GM19397 (cell line): Measurements from ENCODE around the gene EME1.
"Not testable (repeated sequence)": the region's sequence is repeated elsewhere in the genome, so short reads cannot be mapped to it uniquely, and the experiment has no call there.

ENCODE experiments used
- ATAC-seq: cut with Tn5 transposase; IDR thresholded peaks from one replicate; pipeline ENCODE4 v1.9.1; 2021; ENCODE audit warnings: mild to moderate bottlenecking, moderate library complexity; ENCODE audit not compliant: unreplicated experiment

EME1 gene

GRCh38 chr17:50392621-50393020, 19.6 kb downstream of the EME1 start:
- no peak for ATAC-seq

GRCh38 chr17:50393700-50394099, 20.7 kb downstream of the EME1 start:
- no peak for ATAC-seq

GRCh38 chr17:50394711-50395110, 21.7 kb downstream of the EME1 start:
- ATAC-seq = no peak

DNA sequence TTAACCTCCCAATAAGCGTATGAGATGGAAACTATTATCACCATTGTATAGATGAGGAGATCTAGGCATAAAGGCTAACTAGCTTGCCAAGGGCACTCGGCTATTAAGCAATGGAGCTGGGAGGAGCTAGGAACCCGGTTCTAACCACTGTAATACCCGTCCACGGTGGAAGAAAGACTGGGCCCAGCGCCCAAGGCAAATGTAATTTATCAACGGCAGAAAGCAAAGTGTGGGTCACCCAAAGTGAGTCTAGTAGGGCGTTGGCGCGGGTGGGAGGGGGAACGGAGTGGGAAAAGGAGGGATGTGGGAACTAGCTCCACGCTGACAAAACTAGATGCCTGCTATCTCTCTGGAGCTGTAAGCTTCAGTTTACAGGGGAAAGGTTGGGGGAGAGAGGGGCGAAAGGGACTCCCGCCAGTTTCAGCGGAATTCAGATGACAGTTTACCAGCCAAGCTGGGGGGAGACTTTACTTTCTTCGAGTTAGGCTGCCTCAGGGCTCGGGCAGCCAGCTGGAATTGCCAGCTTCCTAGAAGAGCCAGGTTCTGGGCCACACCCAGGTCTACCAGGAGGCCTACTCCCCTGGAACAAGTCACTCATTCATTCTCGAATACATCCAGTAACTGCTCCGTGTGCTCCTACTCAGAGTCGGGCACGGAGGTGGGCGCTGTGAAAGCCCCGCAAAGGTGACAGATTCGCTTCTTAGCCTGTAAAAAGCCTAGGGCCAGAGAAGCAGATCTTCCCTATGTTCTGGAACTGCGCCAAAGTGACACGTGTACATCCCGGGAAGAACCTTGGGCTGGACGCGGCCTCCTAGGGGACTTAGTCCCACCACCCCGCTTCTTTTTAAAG, 23.5 kb downstream of the EME1 start:
- ATAC-seq = no peak

- peak; percentile 95 for ATAC-seq
These were observed 24.3 kb downstream of the EME1 start, which contains the start of gene LRRC59 for GRCh38 chr17:50397111-50397918. Gene LRRC59 (minus strand): TSS chr17:50397523. CDS start chr17:50397317, 206 bp downstream.

DNA sequence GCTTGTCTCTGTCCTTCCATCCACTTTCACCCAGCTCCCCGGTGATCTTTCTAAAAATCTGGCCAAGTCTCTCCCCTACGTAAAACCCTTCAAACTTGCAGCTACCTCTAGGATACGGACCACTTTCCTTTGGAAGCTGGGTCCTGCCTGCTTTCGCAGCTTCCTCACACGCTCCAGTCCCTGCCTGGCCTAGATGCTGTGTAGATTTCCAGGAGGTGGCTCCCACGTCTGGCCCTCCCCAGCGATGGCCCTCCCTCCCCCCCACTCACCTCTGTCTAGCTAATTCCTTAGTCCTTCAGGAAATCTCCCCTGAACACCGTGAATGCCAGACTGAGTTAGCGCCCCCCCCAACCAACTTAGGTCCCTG, 24.9 kb downstream of the EME1 start:
- ATAC-seq = no peak

DNA sequence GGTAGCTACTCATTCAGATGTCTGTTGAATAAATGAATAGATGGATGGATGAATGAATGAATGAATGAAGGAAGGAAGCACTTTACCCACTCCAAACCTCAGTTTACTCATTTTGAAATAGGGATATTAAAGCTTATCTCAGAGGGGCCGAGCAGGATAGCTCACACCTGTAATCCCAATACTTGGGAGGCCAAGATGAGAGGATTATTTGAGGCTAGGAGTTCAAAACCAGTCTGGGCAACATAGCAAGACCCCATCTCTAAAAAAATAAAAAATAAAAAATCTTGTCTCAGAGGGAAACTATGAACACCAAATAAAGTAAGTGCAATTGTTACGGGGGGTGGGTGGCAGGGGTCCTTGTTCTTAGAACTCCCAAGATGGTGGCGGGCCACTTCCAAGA, 25.6 kb downstream of the EME1 start:
- ATAC-seq = not testable (repeated sequence)

GRCh38 chr17:50399591-50399990, 26.6 kb downstream of the EME1 start:
- ATAC-seq = not testable (repeated sequence)

DNA sequence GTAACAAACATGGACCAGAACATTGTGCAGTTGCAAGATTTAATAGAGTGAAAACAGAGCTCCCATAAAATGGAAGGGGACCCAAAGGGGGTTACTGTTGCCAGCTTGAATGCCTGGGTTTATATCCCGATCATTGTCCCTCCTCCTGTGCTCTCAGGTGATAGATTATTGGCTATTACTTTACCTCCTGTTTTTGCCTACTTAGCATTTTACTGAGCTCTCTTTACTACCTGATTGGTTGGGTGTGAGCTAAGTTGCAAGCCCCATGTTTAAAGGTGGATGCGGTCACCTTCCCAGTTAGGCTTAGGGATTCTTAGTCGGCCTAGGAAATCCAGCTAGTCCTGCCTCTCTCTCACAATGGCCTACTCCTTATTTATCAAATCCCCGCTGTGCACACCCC, 32.3 kb downstream of the EME1 start:
- ATAC-seq = not testable (repeated sequence)

- ATAC-seq = no peak
These were observed 33.5 kb downstream of the EME1 start for GRCh38 chr17:50406578-50406977.

- no peak for ATAC-seq
These were observed 34.9 kb downstream of the EME1 start for GRCh38 chr17:50407921-50408320.

- ATAC-seq = no peak
These were observed 39.2 kb downstream of the EME1 start for GRCh38 chr17:50412188-50412732.

DNA sequence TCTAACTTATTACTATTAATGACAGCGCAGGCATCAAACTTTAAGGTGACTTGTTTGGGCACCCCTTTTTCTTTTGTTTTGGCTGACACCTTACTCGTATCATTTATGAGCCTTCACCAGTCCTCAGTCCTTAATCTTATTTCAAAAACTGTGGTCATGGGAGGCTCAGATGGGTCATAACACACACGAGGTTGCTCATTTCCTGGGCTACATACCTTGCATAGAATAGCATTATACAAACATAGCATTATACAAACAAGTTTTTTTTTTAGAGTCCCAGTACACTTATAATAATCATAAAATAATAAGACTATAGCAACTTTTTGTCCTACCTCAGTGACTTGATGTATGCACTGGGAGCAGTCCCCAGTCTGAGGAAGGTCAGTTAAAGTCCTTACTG, 41.8 kb downstream of the EME1 start:
- ATAC-seq = no peak

- ATAC-seq = not testable (repeated sequence)
These were observed 46.5 kb downstream of the EME1 start for GRCh38 chr17:50419577-50419976.

- no peak for ATAC-seq
These were observed 47.5 kb downstream of the EME1 start for GRCh38 chr17:50420419-50421112.

- ATAC-seq = no peak
These were observed 48.5 kb downstream of the EME1 start for GRCh38 chr17:50421308-50422051.

- ATAC-seq = no peak
These were observed 49.7 kb downstream of the EME1 start for GRCh38 chr17:50422738-50423137.

GRCh38 chr17:50423553-50424159, 50.6 kb downstream of the EME1 start:
- no peak for ATAC-seq

DNA sequence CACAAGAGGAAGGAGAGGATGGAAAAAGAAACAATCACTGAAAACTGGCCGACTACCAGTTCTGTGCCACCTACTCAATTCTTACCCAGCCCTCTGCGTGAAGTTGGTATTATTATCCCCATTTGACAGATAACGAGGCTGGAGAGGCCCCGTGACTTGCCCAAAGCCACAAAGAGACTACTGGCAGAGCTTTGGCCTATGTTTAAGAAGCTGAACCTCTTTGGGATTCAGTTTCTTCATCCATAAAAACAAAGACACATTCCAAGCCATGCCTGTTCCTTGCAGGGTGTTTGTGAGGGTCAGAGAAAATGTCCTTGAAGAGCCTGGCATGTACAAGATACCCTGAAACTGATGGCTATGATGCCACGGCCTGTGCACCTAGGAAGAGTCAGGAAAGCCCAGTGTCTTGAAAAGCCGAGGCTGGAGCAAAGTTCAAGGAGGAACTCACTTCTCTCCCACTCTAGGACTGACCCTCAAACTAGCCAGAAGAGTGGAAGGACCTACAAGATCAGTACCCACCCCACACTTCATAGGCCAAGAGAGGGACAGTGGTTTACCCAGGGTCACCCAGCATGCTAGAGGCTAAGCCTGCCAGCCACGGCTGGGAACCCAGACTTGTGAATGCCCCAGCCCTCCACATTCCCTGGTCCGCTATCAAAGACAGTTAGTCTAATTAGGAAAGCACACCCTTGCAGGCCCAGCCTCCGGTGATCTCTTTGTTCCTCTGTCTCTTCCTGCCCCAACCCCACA, 51.4 kb downstream of the EME1 start:
- no peak for ATAC-seq
